HCT116 (cell line): ENCODE results near the gene RAPGEF1.

ENCODE experiments used
- CTCF ChIP-seq, 3 experiments: fragments of 200-600 bp in 1 of 3; sonication (generic) in 1 of 3; IDR thresholded peaks in 2 of 3; conservative IDR thresholded peaks in 1 of 3; 2 replicates each; pipeline ENCODE4 v1.5.1; 2012 to 2017; ENCODE audit warnings: low read depth in 2 of 3, low read length in 2 of 3, antibody characterized with exemption in 1 of 3, borderline replicate concordance in 1 of 3, control low read depth in 1 of 3, mild to moderate bottlenecking in 1 of 3, mixed read lengths in 1 of 3, mixed run types in 1 of 3, moderate library complexity in 1 of 3; ENCODE audit not compliant: insufficient read depth in 1 of 3
- EZH2phosphoT487 ChIP-seq: fragments of 200-600 bp; IDR thresholded peaks from 2 replicates; pipeline ENCODE4 v1.6.1; 2018; ENCODE audit warnings: antibody characterized with exemption, borderline replicate concordance
- POLR2AphosphoS5 ChIP-seq: IDR thresholded peaks from 2 replicates; pipeline ENCODE4 v1.6.1; 2011; ENCODE audit warnings: mild to moderate bottlenecking, low read depth, low read length, moderate library complexity
- SIN3A ChIP-seq: IDR thresholded peaks from 2 replicates; pipeline ENCODE4 v1.6.1; 2012; ENCODE audit warnings: low read depth
- SRF ChIP-seq: IDR thresholded peaks from 2 replicates; pipeline ENCODE4 v1.6.1; 2012; ENCODE audit warnings: low read depth
- YY1 ChIP-seq: IDR thresholded peaks from 2 replicates; pipeline ENCODE4 v1.6.1; 2011; ENCODE audit warnings: low read length, low read depth, moderate library complexity, mild to moderate bottlenecking; ENCODE audit not compliant: insufficient replicate concordance; ENCODE audit errors: extremely low read depth
- ZBTB33 ChIP-seq: IDR thresholded peaks from 2 replicates; pipeline ENCODE4 v1.6.1; 2011; ENCODE audit warnings: mild to moderate bottlenecking, low read length, moderate library complexity; ENCODE audit not compliant: insufficient replicate concordance; ENCODE audit errors: extremely low read depth
- ZNF274 ChIP-seq: fragments of 200-500 bp; sonication (Bioruptor generic); IDR thresholded peaks from 2 replicates; pipeline ENCODE4 v1.6.1; 2014; ENCODE audit warnings: mild to moderate bottlenecking, low read depth, low read length, inconsistent platforms

DNA sequence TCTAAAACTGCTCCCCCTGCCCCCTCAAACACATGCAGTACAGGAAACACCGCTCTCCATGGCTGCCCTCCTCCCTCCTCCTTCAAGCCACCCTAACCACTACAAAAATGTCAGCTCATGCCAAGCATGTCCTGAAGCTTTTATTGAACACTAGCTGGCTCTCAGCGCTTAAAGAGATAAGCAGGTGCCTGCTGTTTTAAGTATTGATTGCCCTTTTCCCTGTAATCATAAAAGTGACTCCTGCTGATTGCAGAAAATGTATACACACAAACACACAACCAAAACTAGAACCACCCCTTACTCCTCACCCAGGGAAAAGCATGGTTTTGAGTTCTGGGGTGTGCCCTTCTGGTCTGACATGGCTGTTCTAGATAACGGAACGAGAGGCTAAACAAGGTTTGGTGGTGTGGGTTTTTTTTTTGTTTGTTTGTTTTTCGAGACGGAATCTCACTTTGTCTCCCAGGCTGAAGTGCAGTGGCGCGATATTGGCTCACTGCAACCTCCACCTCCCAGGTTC, 205.1 kb downstream of the RAPGEF1 start:
- TF ChIP-seq CTCF (IDR thresholded peaks at IDR 0.05 in 2 of 3, conservative IDR thresholded peaks at IDR 0.05 in 1 of 3; ENCODE audit: borderline replicate concordance in 1 of 3, insufficient read depth in 1 of 3, low read depth in 2 of 3, low read length in 2 of 3) = no peak
- no peak for TF ChIP-seq ZBTB33
- no peak for TF ChIP-seq EZH2phosphoT487
- TF ChIP-seq POLR2AphosphoS5 = no peak
- no peak for TF ChIP-seq SIN3A
- no peak for TF ChIP-seq ZNF274
- no peak for TF ChIP-seq YY1
- no peak for TF ChIP-seq SRF
